Immature natural killer cell (primary cell): ENCODE data around the gene NFKB1. TPM values are rescaled to one million over a fixed set of nuclear protein-coding genes. Genes with fewer than 3 reads are reported as not detected.

ENCODE experiments used
- DNase-seq, 3 donors: peaks; one replicate each; pipeline ENCODE4 v3.0.0; 2022; ENCODE audit warnings: mixed read lengths in 1 of 3
- H3K27ac Mint-ChIP-seq, 6 donors: one replicate each; pipeline ENCODE4 v1.8.0; 2020; ENCODE audit warnings: mixed read lengths in 6 of 6, mild to moderate bottlenecking in 5 of 6, inconsistent platforms in 4 of 6, moderate library complexity in 3 of 6
- H3K27me3 Mint-ChIP-seq, 3 donors: one replicate each; pipeline ENCODE4 v1.8.0; 2020 to 2021; ENCODE audit warnings: low read depth in 3 of 3, mild to moderate bottlenecking in 3 of 3, mixed read lengths in 3 of 3, moderate library complexity in 3 of 3, inconsistent platforms in 1 of 3
- H3K36me3 Mint-ChIP-seq, 3 donors: one replicate each; pipeline ENCODE4 v1.8.0; 2020; ENCODE audit warnings: mixed read lengths in 3 of 3, inconsistent platforms in 2 of 3, mild to moderate bottlenecking in 2 of 3
- H3K4me1 Mint-ChIP-seq, 2 donors: one replicate each; pipeline ENCODE4 v1.8.0; 2020; ENCODE audit warnings: inconsistent platforms in 2 of 2, mild to moderate bottlenecking in 2 of 2, mixed read lengths in 2 of 2, moderate library complexity in 1 of 2
- H3K4me3 Mint-ChIP-seq, 5 donors: one replicate each; pipeline ENCODE4 v1.8.0; 2020; ENCODE audit warnings: mild to moderate bottlenecking in 5 of 5, mixed read lengths in 5 of 5, inconsistent platforms in 3 of 5, moderate library complexity in 3 of 5
- H3K9me3 Mint-ChIP-seq, 6 donors: one replicate each; pipeline ENCODE4 v1.8.0; 2020; ENCODE audit warnings: mild to moderate bottlenecking in 6 of 6, mixed read lengths in 6 of 6, inconsistent platforms in 4 of 6, moderate library complexity in 3 of 6
- polyA plus RNA-seq, 3 donors: library from polyadenylated mRNA; unstranded; fragments of 300-500 nt; fragmentation: Illumina TruSeq; gene quantifications; one replicate each; pipeline ENCODE4 v1.2.3, GENCODE V29; 2021

NFKB1 gene
- 10 to 100 TPM in 1 of 3 donors, 1 to 10 TPM in 2; 9.4 to 16.0 (median 9.4) TPM for polyA plus RNA-seq

- Mint-ChIP-seq H3K4me1 (peaks cover 36 to 41% of the 10 kb centered on the region in 2 donors), H3K27me3 (peaks cover 16 to 31% (median 18%) of the 10 kb centered on the region in 3 donors), H3K9me3 (peaks cover 0 to 1% (median 0%) of the 10 kb centered on the region in 6 donors), H3K27ac (peak within 1 kb of the TSS; percentile 95 to 99 (median 98)), H3K4me3 (peak within 1 kb of the TSS; percentile 90 to 96 (median 93)), H3K36me3 (no peaks in the 10 kb centered on the region)
- peak; percentile 89 to 91 (median 91) for DNase-seq
Observed at GRCh38 chr4:102500696-102501446, at the start of gene NFKB1. Gene NFKB1, plus strand, starts transcription at chr4:102501359. Its CDS starts 24,160 bp downstream, at chr4:102525519.

GRCh38 chr4:102452854-102453253 lies 48.3 kb upstream of the NFKB1 start:
- H3K27ac Mint-ChIP-seq: no peak overlapping the region
- H3K36me3 Mint-ChIP-seq: no peaks in the 10 kb centered on the region
- DNase-seq: no peak
- H3K4me1 Mint-ChIP-seq: peaks cover 2 to 5% of the 10 kb centered on the region in 2 donors
- no peak overlapping the region for H3K4me3 Mint-ChIP-seq
- peaks cover 0 to 8% (median 2%) of the 10 kb centered on the region in 3 donors for H3K27me3 Mint-ChIP-seq
- H3K9me3 Mint-ChIP-seq: no peaks in the 10 kb centered on the region

GRCh38 chr4:102453827-102454226 lies 47.3 kb upstream of the NFKB1 start:
- H3K4me1 Mint-ChIP-seq: no peaks in the 10 kb centered on the region
- H3K9me3 Mint-ChIP-seq: no peaks in the 10 kb centered on the region
- H3K27me3 Mint-ChIP-seq: peaks cover 2 to 8% (median 2%) of the 10 kb centered on the region in 3 donors
- no peak overlapping the region for H3K27ac Mint-ChIP-seq
- no peak overlapping the region for H3K4me3 Mint-ChIP-seq
- DNase-seq: no peak
- no peaks in the 10 kb centered on the region for H3K36me3 Mint-ChIP-seq

GRCh38 chr4:102454268-102454667 lies 46.9 kb upstream of the NFKB1 start:
- Mint-ChIP-seq H3K36me3 (no peaks in the 10 kb centered on the region), H3K4me1 (no peaks in the 10 kb centered on the region), H3K4me3 (no peak overlapping the region), H3K27me3 (peaks cover 2 to 8% (median 2%) of the 10 kb centered on the region in 3 donors), H3K9me3 (no peaks in the 10 kb centered on the region), H3K27ac (no peak overlapping the region)
- no peak for DNase-seq

- Mint-ChIP-seq H3K9me3 (no peaks in the 10 kb centered on the region), H3K27me3 (peaks cover 2 to 8% (median 2%) of the 10 kb centered on the region in 3 donors), H3K27ac (no peak overlapping the region), H3K36me3 (no peaks in the 10 kb centered on the region), H3K4me3 (no peak overlapping the region), H3K4me1 (no peaks in the 10 kb centered on the region)
- DNase-seq: no peak
Observed at GRCh38 chr4:102454981-102455685, 46.0 kb upstream of the NFKB1 start.

- Mint-ChIP-seq H3K27me3 (peaks cover 2 to 8% (median 2%) of the 10 kb centered on the region in 3 donors), H3K4me3 (no peak overlapping the region), H3K36me3 (no peaks in the 10 kb centered on the region), H3K4me1 (no peaks in the 10 kb centered on the region), H3K27ac (no peak overlapping the region), H3K9me3 (no peaks in the 10 kb centered on the region)
- DNase-seq: no peak
Observed at GRCh38 chr4:102455750-102456149, 45.4 kb upstream of the NFKB1 start.

- Mint-ChIP-seq H3K27ac (no peak overlapping the region), H3K4me1 (peaks cover 0 to 7% of the 10 kb centered on the region in 2 donors), H3K9me3 (no peaks in the 10 kb centered on the region), H3K4me3 (no peak overlapping the region), H3K36me3 (no peaks in the 10 kb centered on the region), H3K27me3 (no peaks in the 10 kb centered on the region)
- DNase-seq: no peak
Observed at GRCh38 chr4:102466298-102466697, 34.9 kb upstream of the NFKB1 start.

- Mint-ChIP-seq H3K4me3 (no peak overlapping the region), H3K4me1 (peaks cover 0 to 7% of the 10 kb centered on the region in 2 donors), H3K27me3 (no peaks in the 10 kb centered on the region)
Observed at GRCh38 chr4:102469806-102470205, 31.4 kb upstream of the NFKB1 start.

GRCh38 chr4:102472441-102473013 lies 28.6 kb upstream of the NFKB1 start:
- H3K4me3 Mint-ChIP-seq: no peak overlapping the region
- H3K36me3 Mint-ChIP-seq: no peaks in the 10 kb centered on the region
- H3K4me1 Mint-ChIP-seq: no peaks in the 10 kb centered on the region
- H3K9me3 Mint-ChIP-seq: peaks cover 0 to 2% (median under 1%) of the 10 kb centered on the region in 6 donors
- H3K27ac Mint-ChIP-seq: no peak overlapping the region
- H3K27me3 Mint-ChIP-seq: no peaks in the 10 kb centered on the region
- DNase-seq: no peak

More at GRCh38 chr4:102469806-102470205, 31.4 kb upstream of the NFKB1 start:
- DNase-seq: no peak
- Mint-ChIP-seq H3K27ac (no peak overlapping the region), H3K9me3 (peaks cover 0 to 2% (median 0%) of the 10 kb centered on the region in 6 donors), H3K36me3 (no peaks in the 10 kb centered on the region)

GRCh38 chr4:102473476-102473875 lies 27.7 kb upstream of the NFKB1 start:
- no peak overlapping the region for H3K4me3 Mint-ChIP-seq
- no peaks in the 10 kb centered on the region for H3K27me3 Mint-ChIP-seq
- H3K4me1 Mint-ChIP-seq: no peaks in the 10 kb centered on the region
- no peaks in the 10 kb centered on the region for H3K36me3 Mint-ChIP-seq
- no peak overlapping the region for H3K27ac Mint-ChIP-seq
- DNase-seq: no peak
- peaks cover 0 to 2% (median under 1%) of the 10 kb centered on the region in 6 donors for H3K9me3 Mint-ChIP-seq

GRCh38 chr4:102474736-102475504 lies 26.2 kb upstream of the NFKB1 start:
- Mint-ChIP-seq H3K27ac (no peak overlapping the region), H3K4me1 (no peaks in the 10 kb centered on the region), H3K4me3 (no peak overlapping the region), H3K27me3 (peaks cover 0 to 3% (median under 1%) of the 10 kb centered on the region in 3 donors), H3K36me3 (peaks cover 0 to 4% (median 2%) of the 10 kb centered on the region in 3 donors), H3K9me3 (peaks cover 1 to 11% (median 3%) of the 10 kb centered on the region in 6 donors)
- DNase-seq: no peak

- Mint-ChIP-seq H3K27me3 (peaks cover 0 to 4% (median 3%) of the 10 kb centered on the region in 3 donors), H3K27ac (no peak overlapping the region), H3K36me3 (peaks cover 0 to 4% (median 3%) of the 10 kb centered on the region in 3 donors), H3K4me1 (no peaks in the 10 kb centered on the region), H3K4me3 (no peak overlapping the region), H3K9me3 (peaks cover 1 to 12% (median 3%) of the 10 kb centered on the region in 6 donors)
- DNase-seq: no peak
Observed at GRCh38 chr4:102477657-102478056, 23.5 kb upstream of the NFKB1 start.

GRCh38 chr4:102478186-102478585 lies 23.0 kb upstream of the NFKB1 start:
- H3K9me3 Mint-ChIP-seq: peaks cover 1 to 12% (median 3%) of the 10 kb centered on the region in 6 donors
- H3K27me3 Mint-ChIP-seq: peaks cover 0 to 4% (median 3%) of the 10 kb centered on the region in 3 donors
- no peak for DNase-seq
- no peak overlapping the region for H3K27ac Mint-ChIP-seq
- peaks cover 0 to 4% (median 3%) of the 10 kb centered on the region in 3 donors for H3K36me3 Mint-ChIP-seq
- no peaks in the 10 kb centered on the region for H3K4me1 Mint-ChIP-seq
- no peak overlapping the region for H3K4me3 Mint-ChIP-seq
